ENCODE results near the gene DLEC1.

DLEC1 gene

GRCh38 chr3:38039899-38040261, 872 bp downstream of the DLEC1 start:
- Histone ChIP-seq H3K27me3 (no peaks in the 10 kb centered on the region), H3K4me1 (no peaks in the 10 kb centered on the region), H3K9me3 (no peaks in the 10 kb centered on the region), H3K4me3 (ENCODE audit: low read depth, low read length) (no peak overlapping the region), H3K36me3 (no peaks in the 10 kb centered on the region)
- TF ChIP-seq, protein P1, sequence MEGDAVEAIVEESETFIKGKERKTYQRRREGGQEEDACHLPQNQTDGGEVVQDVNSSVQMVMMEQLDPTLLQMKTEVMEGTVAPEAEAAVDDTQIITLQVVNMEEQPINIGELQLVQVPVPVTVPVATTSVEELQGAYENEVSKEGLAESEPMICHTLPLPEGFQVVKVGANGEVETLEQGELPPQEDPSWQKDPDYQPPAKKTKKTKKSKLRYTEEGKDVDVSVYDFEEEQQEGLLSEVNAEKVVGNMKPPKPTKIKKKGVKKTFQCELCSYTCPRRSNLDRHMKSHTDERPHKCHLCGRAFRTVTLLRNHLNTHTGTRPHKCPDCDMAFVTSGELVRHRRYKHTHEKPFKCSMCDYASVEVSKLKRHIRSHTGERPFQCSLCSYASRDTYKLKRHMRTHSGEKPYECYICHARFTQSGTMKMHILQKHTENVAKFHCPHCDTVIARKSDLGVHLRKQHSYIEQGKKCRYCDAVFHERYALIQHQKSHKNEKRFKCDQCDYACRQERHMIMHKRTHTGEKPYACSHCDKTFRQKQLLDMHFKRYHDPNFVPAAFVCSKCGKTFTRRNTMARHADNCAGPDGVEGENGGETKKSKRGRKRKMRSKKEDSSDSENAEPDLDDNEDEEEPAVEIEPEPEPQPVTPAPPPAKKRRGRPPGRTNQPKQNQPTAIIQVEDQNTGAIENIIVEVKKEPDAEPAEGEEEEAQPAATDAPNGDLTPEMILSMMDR (IDR thresholded peaks at IDR 0.05; ENCODE audit: low read depth, low read length): no peak
- no peak for DNase-seq

GRCh38 chr3:38040401-38040800, 1.4 kb downstream of the DLEC1 start:
- no peak for DNase-seq
- no peaks in the 10 kb centered on the region for H3K27me3 ChIP-seq
- no peaks in the 10 kb centered on the region for H3K36me3 ChIP-seq
- TF ChIP-seq, protein P1 (IDR thresholded peaks at IDR 0.05; ENCODE audit: low read depth, low read length): no peak
- H3K9me3 ChIP-seq: no peaks in the 10 kb centered on the region
- no peaks in the 10 kb centered on the region for H3K4me1 ChIP-seq
- H3K4me3 ChIP-seq (ENCODE audit: low read depth, low read length): no peak overlapping the region

DNA sequence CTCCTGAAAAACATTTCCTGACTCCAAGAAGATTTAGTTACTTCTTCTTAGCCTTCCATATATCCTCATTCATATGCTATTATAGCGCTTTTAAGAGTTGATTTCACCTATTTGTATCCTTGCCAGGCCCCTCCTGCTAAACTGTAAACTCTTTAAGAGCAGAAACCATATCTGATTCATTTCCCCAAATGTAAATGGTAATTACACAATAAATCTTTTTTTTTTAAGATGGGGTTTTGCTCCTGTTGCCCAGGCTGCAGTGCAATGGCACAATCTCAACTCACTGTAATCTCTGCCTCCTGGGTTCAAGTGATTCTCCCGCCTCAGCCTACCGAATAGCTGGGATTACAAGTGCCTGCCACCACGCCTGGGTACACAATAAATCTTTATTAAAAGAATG, 4.5 kb downstream of the DLEC1 start:
- Histone ChIP-seq H3K4me3 (ENCODE audit: low read depth, low read length) (no peak overlapping the region), H3K27me3 (no peaks in the 10 kb centered on the region), H3K9me3 (no peaks in the 10 kb centered on the region), H3K36me3 (no peaks in the 10 kb centered on the region), H3K4me1 (no peaks in the 10 kb centered on the region)
- TF ChIP-seq, protein P1 (IDR thresholded peaks at IDR 0.05; ENCODE audit: low read depth, low read length): no peak
- no peak for DNase-seq

DNA sequence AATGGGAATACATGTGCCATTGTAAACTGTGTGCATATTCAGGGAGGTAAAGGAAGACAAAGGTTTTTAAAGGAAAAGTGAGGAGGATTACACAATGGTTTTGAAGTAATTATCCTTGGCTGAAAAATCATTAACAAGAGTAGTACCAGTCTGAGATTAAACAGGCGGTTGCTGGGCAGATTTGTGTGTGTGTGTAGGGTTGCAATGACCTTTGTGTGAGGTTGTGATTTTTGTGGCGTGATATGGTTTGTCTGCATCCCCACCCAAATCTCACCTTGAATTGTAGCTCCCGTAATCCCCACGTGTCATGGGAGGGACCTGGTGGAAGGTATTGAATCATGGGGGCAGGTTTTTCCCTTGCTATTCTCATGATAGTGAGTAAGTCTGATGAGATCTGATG, 7.0 kb downstream of the DLEC1 start:
- no peaks in the 10 kb centered on the region for H3K4me1 ChIP-seq
- TF ChIP-seq, protein P1 (IDR thresholded peaks at IDR 0.05; ENCODE audit: low read depth, low read length): no peak
- no peaks in the 10 kb centered on the region for H3K27me3 ChIP-seq
- no peaks in the 10 kb centered on the region for H3K36me3 ChIP-seq
- H3K9me3 ChIP-seq: no peaks in the 10 kb centered on the region
- no peak overlapping the region for H3K4me3 ChIP-seq (ENCODE audit: low read depth, low read length)
- DNase-seq: no peak

GRCh38 chr3:38046821-38047220, 7.8 kb downstream of the DLEC1 start:
- TF ChIP-seq, protein P1 (IDR thresholded peaks at IDR 0.05; ENCODE audit: low read depth, low read length): no peak
- Histone ChIP-seq H3K4me1 (no peaks in the 10 kb centered on the region), H3K4me3 (ENCODE audit: low read depth, low read length) (no peak overlapping the region)

DNA sequence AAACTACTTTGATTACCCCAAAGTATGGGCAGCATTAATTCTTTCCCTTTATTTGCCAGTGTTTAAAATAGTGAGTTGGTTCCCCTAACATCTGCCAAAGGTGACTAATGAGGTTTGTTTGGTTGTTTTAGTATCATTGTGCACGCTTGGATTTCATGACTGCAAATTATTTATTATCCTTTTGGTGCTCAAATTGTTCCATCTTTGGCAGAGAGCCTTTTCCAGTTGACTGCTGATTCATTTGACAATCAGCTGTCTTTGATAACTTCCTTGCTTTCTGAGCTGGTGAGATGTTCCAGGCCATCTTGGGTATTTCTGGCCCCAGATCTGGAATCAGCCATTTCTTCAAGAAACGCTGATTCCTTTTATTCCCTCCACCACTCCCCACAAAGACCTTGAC, 8.9 kb downstream of the DLEC1 start:
- H3K36me3 ChIP-seq: no peaks in the 10 kb centered on the region
- TF ChIP-seq, protein P1 (IDR thresholded peaks at IDR 0.05; ENCODE audit: low read depth, low read length): no peak

More at GRCh38 chr3:38046821-38047220, 7.8 kb downstream of the DLEC1 start:
- no peaks in the 10 kb centered on the region for H3K27me3 ChIP-seq
- H3K9me3 ChIP-seq: no peaks in the 10 kb centered on the region
- no peaks in the 10 kb centered on the region for H3K36me3 ChIP-seq
- DNase-seq: no peak

More for the DNA sequence above, 8.9 kb downstream of the DLEC1 start:
- Histone ChIP-seq H3K4me3 (ENCODE audit: low read depth, low read length) (no peak overlapping the region), H3K4me1 (no peaks in the 10 kb centered on the region), H3K9me3 (no peaks in the 10 kb centered on the region), H3K27me3 (no peaks in the 10 kb centered on the region)
- no peak for DNase-seq
